Endodermal cell (in vitro differentiated cells): ENCODE measurements around the gene TRIM13. TPM values are rescaled to one million over a fixed set of nuclear protein-coding genes. Genes with fewer than 3 reads are reported as not detected.

Experiments
- DNase-seq: peaks from one replicate; pipeline ENCODE4 v3.0.0-alpha.2; 2017
- H3K27ac ChIP-seq: 2 replicates; pipeline ENCODE4 v1.5.1; 2013; ENCODE audit warnings: mild to moderate bottlenecking, low read depth, low read length, moderate library complexity
- H3K27me3 ChIP-seq: 2 replicates; pipeline ENCODE4 v1.6.1; 2013; ENCODE audit warnings: mild to moderate bottlenecking, low read length, moderate library complexity; ENCODE audit not compliant: insufficient read depth, control insufficient read depth, poor library complexity, severe bottlenecking
- H3K36me3 ChIP-seq: 2 replicates; pipeline ENCODE4 v1.7.0; 2013; ENCODE audit warnings: mild to moderate bottlenecking, low read length, moderate library complexity; ENCODE audit not compliant: control insufficient read depth, insufficient read depth
- H3K4me1 ChIP-seq: one replicate; pipeline ENCODE4 v1.7.0; 2013; ENCODE audit warnings: low read length; ENCODE audit not compliant: control insufficient read depth, insufficient read depth
- H3K4me3 ChIP-seq: 2 replicates; pipeline ENCODE4 v1.5.1; 2013; ENCODE audit warnings: mild to moderate bottlenecking, low read length, moderate library complexity
- H3K9ac ChIP-seq: 2 replicates; pipeline ENCODE4 v1.6.1; 2013; ENCODE audit warnings: mild to moderate bottlenecking, low read length, moderate library complexity; ENCODE audit not compliant: poor library complexity, severe bottlenecking; ENCODE audit errors: extremely low read depth
- H3K9me3 ChIP-seq: 2 replicates; pipeline ENCODE4 v1.6.1; 2013; ENCODE audit warnings: mild to moderate bottlenecking, low read length, moderate library complexity; ENCODE audit not compliant: control insufficient read depth
- H3K27ac Mint-ChIP-seq: 2 replicates; pipeline ENCODE4 v1.8.0; 2020; ENCODE audit warnings: mixed read lengths
- H3K27me3 Mint-ChIP-seq: 2 replicates; pipeline ENCODE4 v1.8.0; 2021; ENCODE audit warnings: mild to moderate bottlenecking, mixed read lengths; ENCODE audit not compliant: insufficient read depth
- H3K36me3 Mint-ChIP-seq: 2 replicates; pipeline ENCODE4 v1.8.0; 2020; ENCODE audit warnings: low read depth, mixed read lengths
- H3K4me1 Mint-ChIP-seq: 2 replicates; pipeline ENCODE4 v1.8.0; 2020; ENCODE audit warnings: mixed read lengths
- H3K4me3 Mint-ChIP-seq: 2 replicates; pipeline ENCODE4 v1.8.0; 2020; ENCODE audit warnings: mild to moderate bottlenecking, moderate library complexity, mixed read lengths
- H3K9me3 Mint-ChIP-seq: 2 replicates; pipeline ENCODE4 v1.8.0; 2020; ENCODE audit warnings: mild to moderate bottlenecking, mixed read lengths
- WGBS, 2 experiments: methylation state at CpG; one replicate each; pipeline versions ENCODE4 v1.1.5 to v1.1.7; 2013; ENCODE audit warnings: missing lambda C conversion rate in 2 of 2, mixed read lengths in 1 of 2; ENCODE audit not compliant: insufficient coverage in 1 of 2, insufficient read length in 1 of 2; 5-methylcytosine and 5-hydroxymethylcytosine counted together
- total RNA-seq, 2 donors: library from RNA; stranded (reverse); fragmentation: NEBNext Ultra II Directional in 1 of 2; extraction: Animal tissue kit (Norgen Biotek cat#: 25700) in 1 of 2; gene quantifications; 2 replicates in 1 of 2; 3 replicates in 1 of 2; pipeline ENCODE4 v1.2.1, GENCODE V29; 2021
- TF ChIP-seq, protein P1 (sequence below): fragments of 200-600 bp; sonication (generic); conservative IDR thresholded peaks from 2 replicates; pipeline ENCODE4 v1.5.0; 2021; ENCODE audit warnings: antibody characterized with exemption, mild to moderate bottlenecking

TRIM13 gene
- total RNA-seq, 2 donors from 2014 or later, result 44.3 TPM

DNA sequence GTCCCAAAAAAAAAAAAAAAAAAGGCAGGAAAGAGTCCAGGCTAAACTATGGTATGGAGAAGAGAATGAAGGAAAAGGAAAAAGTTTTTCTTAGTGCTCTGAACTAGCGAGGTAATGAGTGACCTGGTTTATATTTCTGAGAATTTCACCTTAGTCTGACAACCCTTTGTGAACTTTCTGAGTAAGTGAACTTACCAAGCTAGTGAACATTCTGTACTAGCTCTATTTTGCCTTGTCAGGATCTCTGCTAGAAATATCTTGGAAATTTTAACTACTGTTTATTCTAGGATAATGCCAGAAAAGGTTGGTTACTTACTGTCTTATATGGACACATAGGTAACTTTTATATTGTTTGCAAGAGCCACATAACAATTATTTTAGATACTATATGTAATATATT is 4.4 kb downstream of the TRIM13 start:
- H3K27ac Mint-ChIP-seq, result no peak overlapping the region
- peaks cover 73% of the 10 kb centered on the region for H3K36me3 Mint-ChIP-seq
- WGBS, 2 experiments, result 97 to 100% methylated on average over 1 of the region's 1 CpG
- Histone ChIP-seq H3K27me3 (no peaks in the 10 kb centered on the region), H3K36me3 (peaks cover 78% of the 10 kb centered on the region), H3K9me3 (no peaks in the 10 kb centered on the region), H3K4me3 (no peak overlapping the region), H3K27ac (no peak overlapping the region), H3K9ac (no peak overlapping the region), H3K4me1 (no peaks in the 10 kb centered on the region)
- no peak overlapping the region for H3K4me3 Mint-ChIP-seq
- no peaks in the 10 kb centered on the region for H3K9me3 Mint-ChIP-seq
- DNase-seq, result no peak
- H3K27me3 Mint-ChIP-seq, result no peaks in the 10 kb centered on the region
- H3K4me1 Mint-ChIP-seq, result peaks cover 15% of the 10 kb centered on the region
- TF ChIP-seq, protein P1, sequence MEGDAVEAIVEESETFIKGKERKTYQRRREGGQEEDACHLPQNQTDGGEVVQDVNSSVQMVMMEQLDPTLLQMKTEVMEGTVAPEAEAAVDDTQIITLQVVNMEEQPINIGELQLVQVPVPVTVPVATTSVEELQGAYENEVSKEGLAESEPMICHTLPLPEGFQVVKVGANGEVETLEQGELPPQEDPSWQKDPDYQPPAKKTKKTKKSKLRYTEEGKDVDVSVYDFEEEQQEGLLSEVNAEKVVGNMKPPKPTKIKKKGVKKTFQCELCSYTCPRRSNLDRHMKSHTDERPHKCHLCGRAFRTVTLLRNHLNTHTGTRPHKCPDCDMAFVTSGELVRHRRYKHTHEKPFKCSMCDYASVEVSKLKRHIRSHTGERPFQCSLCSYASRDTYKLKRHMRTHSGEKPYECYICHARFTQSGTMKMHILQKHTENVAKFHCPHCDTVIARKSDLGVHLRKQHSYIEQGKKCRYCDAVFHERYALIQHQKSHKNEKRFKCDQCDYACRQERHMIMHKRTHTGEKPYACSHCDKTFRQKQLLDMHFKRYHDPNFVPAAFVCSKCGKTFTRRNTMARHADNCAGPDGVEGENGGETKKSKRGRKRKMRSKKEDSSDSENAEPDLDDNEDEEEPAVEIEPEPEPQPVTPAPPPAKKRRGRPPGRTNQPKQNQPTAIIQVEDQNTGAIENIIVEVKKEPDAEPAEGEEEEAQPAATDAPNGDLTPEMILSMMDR, result no peak

DNA sequence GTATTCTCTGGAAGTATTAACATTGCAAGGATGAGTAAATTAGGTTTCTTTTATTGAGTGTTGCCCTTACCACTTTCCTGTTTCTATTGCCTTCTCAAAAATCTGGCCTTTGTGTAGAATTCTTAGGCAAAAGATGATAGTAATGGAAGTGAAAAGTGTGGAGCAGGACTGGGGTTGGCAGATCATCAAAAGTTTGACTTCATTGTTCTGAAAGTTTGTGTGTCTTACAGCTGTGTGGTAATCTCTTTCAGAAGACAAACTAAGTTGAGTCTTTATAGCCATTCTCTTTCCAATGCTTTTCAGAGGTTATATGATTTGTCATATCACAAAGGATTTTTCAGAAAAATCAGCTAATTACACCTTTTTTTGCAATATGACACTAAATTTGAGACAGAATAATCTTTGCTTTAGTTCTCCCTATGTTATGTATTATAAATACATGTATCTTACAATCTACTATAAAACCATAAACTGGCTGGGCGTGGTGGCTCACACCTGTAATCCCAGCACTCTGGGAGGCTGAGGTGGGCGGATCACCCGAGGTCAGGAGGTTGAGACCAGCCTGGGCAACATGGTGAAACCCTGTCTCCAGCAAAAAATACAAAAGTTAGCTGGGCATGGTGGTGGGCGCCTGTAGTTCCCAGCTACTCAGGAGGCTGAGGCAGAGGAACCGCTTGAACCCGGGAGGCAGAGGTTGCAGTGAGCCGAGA is 9.7 kb downstream of the TRIM13 start:
- Mint-ChIP-seq H3K4me3 (no peak overlapping the region), H3K4me1 (no peaks in the 10 kb centered on the region), H3K9me3 (peaks cover 2% of the 10 kb centered on the region), H3K36me3 (peaks cover 74% of the 10 kb centered on the region), H3K27ac (no peak overlapping the region), H3K27me3 (no peaks in the 10 kb centered on the region)
- Histone ChIP-seq H3K9me3 (peaks cover 2% of the 10 kb centered on the region), H3K9ac (no peak overlapping the region), H3K4me3 (no peak overlapping the region), H3K36me3 (peaks cover 89% of the 10 kb centered on the region), H3K27ac (no peak overlapping the region), H3K4me1 (no peaks in the 10 kb centered on the region), H3K27me3 (no peaks in the 10 kb centered on the region)
- TF ChIP-seq, protein P1, result no peak
- 92 to 98% methylated on average over 5 to 7 of the region's 7 CpGs for WGBS, 2 experiments
- DNase-seq, result no peak

DNA sequence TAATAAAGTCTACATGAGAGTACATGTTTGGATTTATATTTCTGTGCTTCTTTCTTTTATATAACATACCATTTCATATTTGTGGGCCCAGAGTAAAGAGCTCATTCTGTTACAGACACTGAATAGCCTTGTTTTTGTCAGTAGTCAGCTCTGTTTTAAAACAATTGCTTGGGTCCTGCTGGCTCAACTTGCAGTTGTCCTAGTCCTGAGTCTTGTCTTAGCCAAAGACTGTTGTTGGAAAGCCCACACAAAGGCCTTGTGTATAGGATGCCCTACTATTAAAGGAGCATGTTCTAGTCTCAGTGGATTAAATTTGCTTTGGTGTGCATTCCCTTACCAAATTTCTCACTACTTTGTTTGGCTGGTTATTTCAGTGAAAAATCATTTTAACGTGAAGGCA is 14.6 kb downstream of the TRIM13 start:
- Mint-ChIP-seq H3K27me3 (no peaks in the 10 kb centered on the region), H3K9me3 (peaks cover 2% of the 10 kb centered on the region), H3K4me1 (peaks cover 32% of the 10 kb centered on the region), H3K4me3 (no peak overlapping the region), H3K36me3 (peaks cover 58% of the 10 kb centered on the region), H3K27ac (no peak overlapping the region)
- WGBS, 2 experiments, result no CpG with 5 or more reads among the region's 1 CpG
- Histone ChIP-seq H3K27ac (no peak overlapping the region), H3K9ac (no peak overlapping the region), H3K9me3 (peaks cover 6% of the 10 kb centered on the region), H3K27me3 (no peaks in the 10 kb centered on the region), H3K4me3 (no peak overlapping the region), H3K36me3 (peaks cover 65% of the 10 kb centered on the region), H3K4me1 (peaks cover 21% of the 10 kb centered on the region)
- DNase-seq, result no peak
- TF ChIP-seq, protein P1, result no peak
